GM21423 (cell line): Measurements from ENCODE around the gene TBXT.
"Not testable (repeated sequence)": the region's sequence is repeated elsewhere in the genome, so short reads cannot be mapped to it uniquely, and the experiment has no call there.

Experiments
- ATAC-seq: cut with Tn5 transposase; IDR thresholded peaks from one replicate; pipeline ENCODE4 v1.9.1; 2021; ENCODE audit warnings: mild to moderate bottlenecking, moderate library complexity; ENCODE audit not compliant: unreplicated experiment

TBXT gene

GRCh38 chr6:166173281-166173951, 5.8 kb upstream of the TBXT start:
- peak; percentile 49 for ATAC-seq

GRCh38 chr6:166172546-166172945, 4.9 kb upstream of the TBXT start:
- ATAC-seq, result no peak

- ATAC-seq, result no peak
Observed at GRCh38 chr6:166169549-166170421, 2.1 kb upstream of the TBXT start.

- no peak for ATAC-seq
Observed at GRCh38 chr6:166168616-166169548, 1.2 kb upstream of the TBXT start.

- no peak for ATAC-seq
Observed at GRCh38 chr6:166167258-166167731, 356 bp downstream of the TBXT start.

- no peak for ATAC-seq
Observed at GRCh38 chr6:166166314-166167257, 1.1 kb downstream of the TBXT start.

GRCh38 chr6:166165558-166166313, 1.9 kb downstream of the TBXT start:
- ATAC-seq, result no peak

GRCh38 chr6:166162599-166163342, 4.9 kb downstream of the TBXT start:
- peak; percentile 82 for ATAC-seq

- ATAC-seq, result no peak
Observed at GRCh38 chr6:166157930-166158617, 9.6 kb downstream of the TBXT start.

- ATAC-seq, result no peak
Observed at GRCh38 chr6:166156942-166157341, 10.7 kb downstream of the TBXT start.

- ATAC-seq, result no peak
Observed at GRCh38 chr6:166153966-166154365, 13.7 kb downstream of the TBXT start.

GRCh38 chr6:166152660-166153059, 15.0 kb downstream of the TBXT start:
- no peak for ATAC-seq

- no peak for ATAC-seq
Observed at GRCh38 chr6:166151798-166152197, 15.9 kb downstream of the TBXT start.

- ATAC-seq, result no peak
Observed at GRCh38 chr6:166145751-166146150, 21.9 kb downstream of the TBXT start.

GRCh38 chr6:166143011-166143410, 24.6 kb downstream of the TBXT start:
- ATAC-seq, result no peak

GRCh38 chr6:166127624-166128472, 39.8 kb downstream of the TBXT start:
- no peak for ATAC-seq

- ATAC-seq, result not testable (repeated sequence)
Observed at GRCh38 chr6:166123115-166123514, 44.5 kb downstream of the TBXT start.
